ENCODE measurements around the gene B3GAT3. TPM values are rescaled to one million over a fixed set of nuclear protein-coding genes. Genes with fewer than 3 reads are reported as not detected.

Gene B3GAT3
- total and polyA plus RNA-seq, 2 of the 8 experiments (the other 6 are each of a cell fraction or from before 2014, with no cell fraction given) = 28.0 to 39.0 TPM

- no peak for TF ChIP-seq BACH1 (IDR thresholded peaks at IDR 0.05; ENCODE audit: low read length)
- TF ChIP-seq GTF2F1 (IDR thresholded peaks at IDR 0.05; ENCODE audit: borderline replicate concordance, low read depth, low read length) = no peak
- TF ChIP-seq TBP (IDR thresholded peaks at IDR 0.05; ENCODE audit: low read depth, low read length) = no peak
- no peak for TF ChIP-seq RAD21 (IDR thresholded peaks at IDR 0.05 in 1 of 2, conservative IDR thresholded peaks at IDR 0.05 in 1 of 2; ENCODE audit: low read depth in 2 of 2, low read length in 2 of 2)
- no peak for TF ChIP-seq TEAD4 (IDR thresholded peaks at IDR 0.05; ENCODE audit: low read depth, low read length)
- no peak for TF ChIP-seq USF2 (IDR thresholded peaks at IDR 0.05; ENCODE audit: low read length)
- TF ChIP-seq MAFK (IDR thresholded peaks at IDR 0.05; ENCODE audit: low read depth, low read length) = no peak
- no peak for TF ChIP-seq JUN (IDR thresholded peaks at IDR 0.05; ENCODE audit: low read depth, low read length)
These were observed 44.6 kb downstream of the B3GAT3 start (continued) for GRCh38 chr11:62577046-62577714.

Data from H1 (cell line).